Tibial nerve (tissue), 4 donors: ENCODE results near the gene NSRP1. TPM values are rescaled to one million over a fixed set of nuclear protein-coding genes. Genes with fewer than 3 reads are reported as not detected.

Experiments used
- DNase-seq, 2 donors: peaks; one replicate each; pipeline ENCODE4 v3.0.0-alpha.2; 2019; ENCODE audit warnings: low spot score in 2 of 2
- H3K27ac ChIP-seq, 4 donors: fragments of 200-600 bp; sonication (generic) in 3 of 4; one replicate each; pipeline ENCODE4 v1.5.1; 2017 to 2019; ENCODE audit warnings: mild to moderate bottlenecking in 1 of 4
- H3K27me3 ChIP-seq, 2 donors: fragments of 200-600 bp; sonication (generic) in 1 of 2; one replicate each; pipeline versions ENCODE4 v1.5.1 to v1.6.0; 2017 to 2019
- H3K36me3 ChIP-seq, 3 donors: fragments of 200-600 bp; sonication (generic); one replicate each; pipeline ENCODE4 v1.5.1; 2018 to 2019
- H3K4me1 ChIP-seq, 4 donors: fragments of 200-600 bp; sonication (generic) in 3 of 4; one replicate each; pipeline ENCODE4 v1.5.1; 2017 to 2019
- H3K4me3 ChIP-seq, 4 donors: fragments of 200-600 bp; sonication (generic) in 3 of 4; one replicate each; pipeline ENCODE4 v1.5.1; 2017 to 2019; ENCODE audit warnings: mild to moderate bottlenecking in 1 of 4, moderate library complexity in 1 of 4
- H3K9me3 ChIP-seq, 4 donors: fragments of 200-600 bp; sonication (generic) in 3 of 4; one replicate each; pipeline ENCODE4 v1.5.1; 2017 to 2019
- EP300 ChIP-seq, 2 donors: sonication (generic); formaldehyde crosslinking; IDR thresholded peaks; one replicate each; pipeline ENCODE4 v1.6.1; 2017; ENCODE audit warnings: antibody characterized with exemption in 2 of 2, mild to moderate bottlenecking in 1 of 2
- POLR2A ChIP-seq, 2 donors: fragments of 450-650 bp; IDR thresholded peaks; one replicate each; pipeline ENCODE4 v1.6.1; 2017; ENCODE audit warnings: antibody characterized with exemption in 2 of 2, mild to moderate bottlenecking in 2 of 2, moderate library complexity in 2 of 2
- WGBS, 2 donors: methylation state at CpG; one replicate each; pipeline ENCODE4 v1.1.5; 2018; 5-methylcytosine and 5-hydroxymethylcytosine counted together
- total RNA-seq, 4 donors: library from RNA; depleted of rRNA; stranded (reverse); fragments of >200 nt; gene quantifications; one replicate each; pipeline ENCODE4 v1.1.0, GENCODE V29; 2016
- TF ChIP-seq, protein P1 (sequence below), 5 experiments: fragments of 200-600 bp in 3 of 5; fragments of 450-650 bp in 2 of 5; sonication (generic) in 3 of 5; IDR thresholded peaks; one replicate each; pipeline ENCODE4 v1.5.1; 2016 to 2019; ENCODE audit warnings: antibody characterized with exemption in 5 of 5, mild to moderate bottlenecking in 3 of 5, moderate library complexity in 2 of 5

The NSRP1 gene
- total RNA-seq, 4 donors from 2014 or later = 23.3 to 55.5 (median 34.4) TPM

DNA sequence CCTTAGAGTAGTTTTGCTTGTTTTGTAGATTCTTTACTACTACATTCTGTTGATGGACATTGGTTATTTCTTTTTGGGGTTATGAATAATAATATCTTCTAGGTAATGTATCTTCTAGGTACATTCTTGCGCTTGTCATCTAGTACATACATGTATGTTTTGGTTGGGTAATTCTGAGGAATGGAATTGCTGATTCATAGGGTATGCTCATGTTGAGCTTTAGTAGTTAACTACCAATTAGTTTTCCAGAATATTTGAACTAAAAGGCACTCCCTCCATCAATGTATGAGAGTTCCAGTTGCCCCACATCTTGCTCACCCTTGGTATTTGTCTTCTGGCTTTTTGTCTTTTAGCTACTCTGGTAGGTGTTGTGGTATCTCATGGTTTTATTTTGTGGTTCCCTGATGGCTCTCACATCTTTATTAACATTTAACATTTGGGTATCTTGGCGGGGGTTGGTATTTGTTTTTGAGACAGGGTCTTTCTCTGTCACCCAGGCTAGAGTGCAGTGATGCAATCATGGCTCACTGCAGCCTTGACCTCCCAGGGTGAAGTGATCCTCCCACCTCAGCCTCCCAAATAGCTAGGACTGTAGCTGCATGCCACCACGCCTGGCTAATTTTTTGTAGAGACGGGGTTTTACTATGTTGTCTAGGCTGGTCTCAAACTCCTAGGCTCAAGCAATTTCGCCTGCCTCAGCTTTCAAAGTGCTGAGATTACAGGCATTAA is 71.8 kb downstream of the NSRP1 start:
- TF ChIP-seq, protein P1, sequence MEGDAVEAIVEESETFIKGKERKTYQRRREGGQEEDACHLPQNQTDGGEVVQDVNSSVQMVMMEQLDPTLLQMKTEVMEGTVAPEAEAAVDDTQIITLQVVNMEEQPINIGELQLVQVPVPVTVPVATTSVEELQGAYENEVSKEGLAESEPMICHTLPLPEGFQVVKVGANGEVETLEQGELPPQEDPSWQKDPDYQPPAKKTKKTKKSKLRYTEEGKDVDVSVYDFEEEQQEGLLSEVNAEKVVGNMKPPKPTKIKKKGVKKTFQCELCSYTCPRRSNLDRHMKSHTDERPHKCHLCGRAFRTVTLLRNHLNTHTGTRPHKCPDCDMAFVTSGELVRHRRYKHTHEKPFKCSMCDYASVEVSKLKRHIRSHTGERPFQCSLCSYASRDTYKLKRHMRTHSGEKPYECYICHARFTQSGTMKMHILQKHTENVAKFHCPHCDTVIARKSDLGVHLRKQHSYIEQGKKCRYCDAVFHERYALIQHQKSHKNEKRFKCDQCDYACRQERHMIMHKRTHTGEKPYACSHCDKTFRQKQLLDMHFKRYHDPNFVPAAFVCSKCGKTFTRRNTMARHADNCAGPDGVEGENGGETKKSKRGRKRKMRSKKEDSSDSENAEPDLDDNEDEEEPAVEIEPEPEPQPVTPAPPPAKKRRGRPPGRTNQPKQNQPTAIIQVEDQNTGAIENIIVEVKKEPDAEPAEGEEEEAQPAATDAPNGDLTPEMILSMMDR (IDR thresholded peaks at IDR 0.05) = no peak
- no peak for TF ChIP-seq POLR2A (IDR thresholded peaks at IDR 0.05)
- TF ChIP-seq EP300 (IDR thresholded peaks at IDR 0.05) = no peak
- 95 to 98% methylated on average over 5 of the region's 5 CpGs for WGBS, 2 donors
- DNase-seq = no peak

GRCh38 chr17:30191072-30191471 is 74.5 kb downstream of the NSRP1 start:
- H3K27ac ChIP-seq = no peak overlapping the region
- H3K9me3 ChIP-seq = no peaks in the 10 kb centered on the region
- DNase-seq = no peak
- H3K4me1 ChIP-seq = no peaks in the 10 kb centered on the region
- peaks cover 0 to 7% (median under 1%) of the 10 kb centered on the region in 3 donors for H3K36me3 ChIP-seq
- H3K4me3 ChIP-seq = no peak overlapping the region
- TF ChIP-seq, protein P1 (IDR thresholded peaks at IDR 0.05) = no peak
- TF ChIP-seq POLR2A (IDR thresholded peaks at IDR 0.05) (no peak), EP300 (IDR thresholded peaks at IDR 0.05) (no peak)
- 77 to 86% methylated on average over 2 of the region's 2 CpGs for WGBS, 2 donors
- H3K27me3 ChIP-seq = no peaks in the 10 kb centered on the region

More for the DNA sequence above, 71.8 kb downstream of the NSRP1 start:
- Histone ChIP-seq H3K9me3 (no peaks in the 10 kb centered on the region), H3K27me3 (no peaks in the 10 kb centered on the region), H3K4me3 (no peak overlapping the region), H3K36me3 (peaks cover 0 to 27% (median 18%) of the 10 kb centered on the region in 3 donors), H3K27ac (no peak overlapping the region), H3K4me1 (no peaks in the 10 kb centered on the region)

DNA sequence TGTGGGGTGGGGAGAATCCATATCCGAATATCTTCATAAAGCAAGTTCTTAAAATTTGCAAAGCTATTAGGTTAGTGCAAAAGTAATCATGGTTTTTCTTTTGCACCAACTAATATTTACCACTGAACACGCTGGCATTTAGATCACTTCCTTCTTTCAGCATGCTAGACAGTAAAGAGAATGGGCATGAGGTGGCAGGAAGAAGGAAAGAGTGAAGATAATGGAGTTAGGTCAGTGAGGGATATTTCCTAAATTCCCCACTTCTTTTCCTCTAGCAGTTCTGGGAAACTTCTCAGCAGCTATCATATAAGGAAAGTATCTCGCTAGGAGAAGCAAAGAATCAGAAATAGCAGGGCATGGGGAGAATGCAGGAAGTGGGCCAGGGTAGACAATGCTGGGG is 79.9 kb downstream of the NSRP1 start:
- no peak overlapping the region for H3K4me3 ChIP-seq

GRCh38 chr17:30197416-30197815 is 80.8 kb downstream of the NSRP1 start:
- no peak for TF ChIP-seq POLR2A (IDR thresholded peaks at IDR 0.05)
- TF ChIP-seq EP300 (IDR thresholded peaks at IDR 0.05) = no peak
- TF ChIP-seq, protein P1 (IDR thresholded peaks at IDR 0.05) = no peak
- no peak for DNase-seq
- 75 to 77% methylated on average over 4 of the region's 4 CpGs for WGBS, 2 donors
- Histone ChIP-seq H3K9me3 (no peaks in the 10 kb centered on the region), H3K36me3 (no peaks in the 10 kb centered on the region), H3K27ac (no peak overlapping the region), H3K4me1 (no peaks in the 10 kb centered on the region), H3K27me3 (no peaks in the 10 kb centered on the region), H3K4me3 (no peak overlapping the region)

More for the DNA sequence above, 79.9 kb downstream of the NSRP1 start:
- no peaks in the 10 kb centered on the region for H3K9me3 ChIP-seq
- H3K36me3 ChIP-seq = no peaks in the 10 kb centered on the region
- H3K4me1 ChIP-seq = no peaks in the 10 kb centered on the region
- H3K27me3 ChIP-seq = no peaks in the 10 kb centered on the region
- H3K27ac ChIP-seq = no peak overlapping the region
- TF ChIP-seq POLR2A (IDR thresholded peaks at IDR 0.05) (no peak), EP300 (IDR thresholded peaks at IDR 0.05) (no peak)
- TF ChIP-seq, protein P1 (IDR thresholded peaks at IDR 0.05) = no peak
- DNase-seq = no peak
- 74 to 77% methylated on average over 3 of the region's 3 CpGs for WGBS, 2 donors

DNA sequence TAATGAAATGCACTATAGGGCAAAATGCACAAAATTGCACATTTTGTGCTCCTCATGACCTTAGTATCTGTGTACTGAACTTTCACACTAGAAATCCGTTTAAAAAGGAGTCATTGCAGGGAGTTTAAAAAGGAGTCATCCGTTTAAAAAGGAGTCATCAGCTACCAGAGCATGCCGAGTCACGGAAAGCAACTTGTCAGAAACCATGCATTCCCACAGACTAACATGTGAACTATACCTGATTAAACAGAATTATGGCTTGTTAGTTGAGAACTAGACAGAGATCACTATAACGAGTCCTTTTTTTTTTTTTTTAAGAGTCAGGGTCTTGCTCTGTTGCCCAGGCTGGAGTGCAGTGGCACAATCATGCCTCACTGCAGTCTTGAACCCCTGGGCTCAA is 83.0 kb downstream of the NSRP1 start:
- 75 to 78% methylated on average over 5 of the region's 5 CpGs for WGBS, 2 donors
- Histone ChIP-seq H3K9me3 (no peaks in the 10 kb centered on the region), H3K4me1 (no peaks in the 10 kb centered on the region), H3K27me3 (no peaks in the 10 kb centered on the region), H3K4me3 (no peak overlapping the region), H3K36me3 (no peaks in the 10 kb centered on the region), H3K27ac (no peak overlapping the region)
- DNase-seq = no peak
- TF ChIP-seq, protein P1 (IDR thresholded peaks at IDR 0.05) = no peak
- TF ChIP-seq POLR2A (IDR thresholded peaks at IDR 0.05) (no peak), EP300 (IDR thresholded peaks at IDR 0.05) (no peak)
